Measurements from ENCODE around the gene B3GNT7.

Gene B3GNT7

DNA sequence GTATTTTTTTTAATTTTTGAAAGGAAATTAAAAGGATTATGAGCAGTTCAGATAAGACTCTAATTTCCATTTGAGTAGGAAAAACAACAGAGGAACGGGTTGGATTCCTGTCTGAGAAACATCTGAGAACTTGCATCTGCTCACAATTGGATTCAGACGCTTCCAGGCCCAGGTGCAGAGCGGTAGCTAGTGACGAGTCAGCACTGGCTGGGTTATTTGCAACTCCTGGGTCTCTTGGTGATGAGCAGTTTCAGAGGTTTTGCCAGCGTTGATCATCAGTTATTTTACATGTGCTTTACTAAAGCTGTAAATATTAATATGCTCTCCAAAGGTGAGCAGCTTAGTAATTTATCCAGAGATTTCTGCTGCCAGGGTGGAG, 39.1 kb upstream of the B3GNT7 start:
- DNase-seq = no peak
- H3K4me1 ChIP-seq (ENCODE audit: control insufficient read depth, insufficient read depth, low read length, poor library complexity, severe bottlenecking) = no peaks in the 10 kb centered on the region
- no peak overlapping the region for H3K27ac ChIP-seq (ENCODE audit: insufficient read depth, low read length, poor library complexity, severe bottlenecking)
- no peaks in the 10 kb centered on the region for H3K9me3 ChIP-seq (ENCODE audit: control insufficient read depth, low read length)
- H3K27me3 ChIP-seq (replicated peaks; ENCODE audit: control insufficient read depth, insufficient read depth, low read length, poor library complexity, severe bottlenecking) = no peaks in the 10 kb centered on the region
- H3K4me3 ChIP-seq (ENCODE audit: insufficient read depth, low read depth, low read length, poor library complexity, severe bottlenecking) = no peak overlapping the region
- no peaks in the 10 kb centered on the region for H3K36me3 ChIP-seq (ENCODE audit: control insufficient read depth, insufficient read depth, low read length)

DNA sequence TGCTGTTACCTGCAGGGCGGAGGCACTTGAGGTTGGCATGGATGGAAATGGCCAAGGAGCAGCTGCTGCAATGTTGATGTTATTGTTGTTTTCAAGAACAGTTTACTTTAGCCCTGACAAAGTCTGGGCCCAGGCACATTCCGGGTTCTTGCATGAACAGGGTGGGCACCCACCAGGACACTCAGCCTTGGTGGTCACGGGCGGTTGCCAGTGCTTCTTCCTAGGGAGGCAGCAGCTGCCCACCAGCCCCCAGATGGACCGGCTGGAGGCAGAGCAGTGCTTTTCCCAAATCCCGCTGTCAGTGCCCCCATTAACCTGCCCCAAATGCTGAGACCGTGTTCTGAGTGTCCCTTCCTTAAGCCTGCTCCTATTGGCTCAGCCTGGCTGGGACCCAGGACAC, 38.5 kb upstream of the B3GNT7 start:
- no peak for DNase-seq

DNA sequence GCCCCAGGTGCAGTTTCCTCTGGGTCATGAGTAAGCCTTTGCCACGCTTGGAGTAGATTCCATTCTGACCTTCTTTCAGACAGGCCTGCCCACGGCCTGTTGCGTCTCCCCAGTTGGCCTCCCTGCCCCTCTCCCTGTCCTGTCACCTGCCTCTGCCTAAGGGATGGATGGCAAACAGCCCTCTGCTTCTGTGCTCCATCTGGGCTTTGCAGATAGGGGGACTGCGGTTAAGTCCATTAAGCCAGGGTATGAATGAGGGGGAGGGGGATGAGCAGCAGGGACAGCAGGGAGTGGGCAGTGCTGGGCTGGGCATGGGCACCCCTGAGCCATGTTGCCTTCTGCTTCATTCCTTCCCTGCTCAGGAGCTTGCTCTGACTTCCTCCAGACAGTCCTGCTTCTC, 37.6 kb upstream of the B3GNT7 start:
- Histone ChIP-seq H3K4me1 (ENCODE audit: control insufficient read depth, insufficient read depth, low read length, poor library complexity, severe bottlenecking) (no peaks in the 10 kb centered on the region), H3K36me3 (ENCODE audit: control insufficient read depth, insufficient read depth, low read length) (no peaks in the 10 kb centered on the region), H3K4me3 (ENCODE audit: insufficient read depth, low read depth, low read length, poor library complexity, severe bottlenecking) (no peak overlapping the region), H3K9me3 (ENCODE audit: control insufficient read depth, low read length) (no peaks in the 10 kb centered on the region), H3K27me3 (replicated peaks; ENCODE audit: control insufficient read depth, insufficient read depth, low read length, poor library complexity, severe bottlenecking) (no peaks in the 10 kb centered on the region), H3K27ac (ENCODE audit: insufficient read depth, low read length, poor library complexity, severe bottlenecking) (no peak overlapping the region)
- DNase-seq = no peak

More for the DNA sequence above, 38.5 kb upstream of the B3GNT7 start:
- H3K4me1 ChIP-seq (ENCODE audit: control insufficient read depth, insufficient read depth, low read length, poor library complexity, severe bottlenecking) = no peaks in the 10 kb centered on the region
- H3K9me3 ChIP-seq (ENCODE audit: control insufficient read depth, low read length) = no peaks in the 10 kb centered on the region
- no peaks in the 10 kb centered on the region for H3K36me3 ChIP-seq (ENCODE audit: control insufficient read depth, insufficient read depth, low read length)
- no peak overlapping the region for H3K4me3 ChIP-seq (ENCODE audit: insufficient read depth, low read depth, low read length, poor library complexity, severe bottlenecking)
- H3K27me3 ChIP-seq (replicated peaks; ENCODE audit: control insufficient read depth, insufficient read depth, low read length, poor library complexity, severe bottlenecking) = no peaks in the 10 kb centered on the region
- no peak overlapping the region for H3K27ac ChIP-seq (ENCODE audit: insufficient read depth, low read length, poor library complexity, severe bottlenecking)

DNA sequence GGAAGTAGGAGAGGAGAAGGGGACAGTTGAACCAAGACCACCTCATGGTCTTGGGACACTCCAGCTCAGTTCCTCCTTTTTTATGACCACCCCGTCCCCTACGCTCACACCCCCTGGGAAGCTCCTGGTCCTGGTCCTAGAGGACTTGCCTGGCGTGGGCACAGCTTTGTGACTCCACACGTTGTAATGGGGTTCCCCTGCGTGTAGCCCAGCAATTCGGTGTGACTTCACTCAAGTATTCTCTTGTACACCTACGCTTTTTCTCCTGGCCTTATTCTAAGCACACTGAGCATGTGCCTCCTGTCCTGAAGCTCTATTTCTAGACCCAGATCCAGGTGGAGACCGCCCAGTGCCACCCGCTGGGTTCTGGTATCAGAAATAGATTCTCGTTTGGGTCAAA, 36.1 kb upstream of the B3GNT7 start:
- DNase-seq = no peak
- Histone ChIP-seq H3K9me3 (ENCODE audit: control insufficient read depth, low read length) (no peaks in the 10 kb centered on the region), H3K4me3 (ENCODE audit: insufficient read depth, low read depth, low read length, poor library complexity, severe bottlenecking) (no peak overlapping the region), H3K27ac (ENCODE audit: insufficient read depth, low read length, poor library complexity, severe bottlenecking) (no peak overlapping the region), H3K27me3 (replicated peaks; ENCODE audit: control insufficient read depth, insufficient read depth, low read length, poor library complexity, severe bottlenecking) (no peaks in the 10 kb centered on the region), H3K36me3 (ENCODE audit: control insufficient read depth, insufficient read depth, low read length) (no peaks in the 10 kb centered on the region), H3K4me1 (ENCODE audit: control insufficient read depth, insufficient read depth, low read length, poor library complexity, severe bottlenecking) (no peaks in the 10 kb centered on the region)

DNA sequence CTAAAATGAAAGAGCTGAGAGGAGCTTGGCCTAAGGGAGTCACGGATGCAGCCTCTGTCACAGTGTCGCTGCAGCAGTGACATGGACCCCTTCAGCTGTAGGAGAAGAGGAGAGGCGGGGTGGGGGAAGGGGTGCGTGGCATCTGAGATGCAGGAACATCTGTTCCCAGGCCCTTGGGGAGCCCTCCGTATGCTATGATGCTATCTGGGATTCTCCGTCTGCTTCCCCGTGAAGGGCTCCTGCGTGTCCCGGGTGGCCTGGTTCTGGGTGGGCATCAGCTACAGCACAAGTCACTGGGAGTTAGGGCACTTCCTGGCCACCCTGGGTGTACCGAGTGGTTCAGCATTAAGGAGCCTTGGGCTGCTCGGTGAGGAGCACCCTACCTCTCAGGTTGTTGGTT, 35.6 kb upstream of the B3GNT7 start:
- Histone ChIP-seq H3K4me3 (ENCODE audit: insufficient read depth, low read depth, low read length, poor library complexity, severe bottlenecking) (no peak overlapping the region), H3K27ac (ENCODE audit: insufficient read depth, low read length, poor library complexity, severe bottlenecking) (no peak overlapping the region), H3K4me1 (ENCODE audit: control insufficient read depth, insufficient read depth, low read length, poor library complexity, severe bottlenecking) (no peaks in the 10 kb centered on the region), H3K9me3 (ENCODE audit: control insufficient read depth, low read length) (no peaks in the 10 kb centered on the region), H3K36me3 (ENCODE audit: control insufficient read depth, insufficient read depth, low read length) (no peaks in the 10 kb centered on the region), H3K27me3 (replicated peaks; ENCODE audit: control insufficient read depth, insufficient read depth, low read length, poor library complexity, severe bottlenecking) (no peaks in the 10 kb centered on the region)
- DNase-seq = no peak

DNA sequence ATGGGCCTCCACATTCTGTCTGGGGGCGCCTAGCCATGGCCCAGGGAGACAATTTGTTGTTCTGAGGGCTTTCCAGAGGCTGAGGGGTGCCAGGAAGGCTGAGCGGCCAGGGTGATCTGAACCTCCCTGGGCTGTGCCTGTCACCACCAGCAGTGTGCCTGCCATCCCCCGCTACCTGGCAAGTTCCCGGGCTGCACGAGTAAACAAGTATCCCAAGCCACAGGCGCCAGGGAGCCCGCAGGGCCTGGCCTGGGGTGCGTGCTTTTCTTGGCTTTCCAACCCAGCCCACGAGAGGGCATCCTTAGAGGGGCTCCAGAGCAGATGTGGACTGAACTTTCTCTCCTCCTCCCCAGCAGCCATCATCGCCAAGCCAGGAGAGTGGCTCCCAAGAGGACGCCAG, 35.1 kb upstream of the B3GNT7 start:
- Histone ChIP-seq H3K9me3 (ENCODE audit: control insufficient read depth, low read length) (no peaks in the 10 kb centered on the region), H3K27ac (ENCODE audit: insufficient read depth, low read length, poor library complexity, severe bottlenecking) (no peak overlapping the region), H3K27me3 (replicated peaks; ENCODE audit: control insufficient read depth, insufficient read depth, low read length, poor library complexity, severe bottlenecking) (no peaks in the 10 kb centered on the region), H3K36me3 (ENCODE audit: control insufficient read depth, insufficient read depth, low read length) (no peaks in the 10 kb centered on the region), H3K4me1 (ENCODE audit: control insufficient read depth, insufficient read depth, low read length, poor library complexity, severe bottlenecking) (no peaks in the 10 kb centered on the region), H3K4me3 (ENCODE audit: insufficient read depth, low read depth, low read length, poor library complexity, severe bottlenecking) (no peak overlapping the region)
- no peak for DNase-seq

DNA sequence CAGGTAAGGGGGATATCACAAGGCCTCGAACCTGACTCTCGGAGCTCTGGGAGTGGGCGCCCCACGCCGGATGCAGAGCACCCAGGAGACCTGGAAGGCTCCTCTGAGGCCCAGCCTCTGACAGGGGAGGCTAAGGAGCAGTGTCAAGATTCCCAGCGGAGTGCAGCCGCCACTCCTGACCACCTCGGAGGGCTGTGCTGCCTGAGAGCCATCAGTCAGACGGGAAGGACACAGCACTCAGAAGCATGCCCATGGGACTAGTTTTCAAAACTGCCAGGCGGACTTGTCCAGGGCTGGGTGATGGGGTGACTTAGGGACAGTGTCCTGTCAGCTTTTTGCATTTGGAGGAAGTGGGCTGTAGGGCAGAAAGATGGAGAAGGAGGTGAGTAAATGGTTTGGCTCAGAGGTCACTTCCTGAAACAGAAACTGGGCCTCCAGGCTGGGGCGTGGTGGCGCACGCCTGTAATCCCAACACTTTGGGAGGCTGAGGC, 34.6 kb upstream of the B3GNT7 start:
- no peaks in the 10 kb centered on the region for H3K4me1 ChIP-seq (ENCODE audit: control insufficient read depth, insufficient read depth, low read length, poor library complexity, severe bottlenecking)
- DNase-seq = no peak
- H3K27me3 ChIP-seq (replicated peaks; ENCODE audit: control insufficient read depth, insufficient read depth, low read length, poor library complexity, severe bottlenecking) = no peaks in the 10 kb centered on the region
- no peaks in the 10 kb centered on the region for H3K36me3 ChIP-seq (ENCODE audit: control insufficient read depth, insufficient read depth, low read length)
- H3K9me3 ChIP-seq (ENCODE audit: control insufficient read depth, low read length) = no peaks in the 10 kb centered on the region
- H3K27ac ChIP-seq (ENCODE audit: insufficient read depth, low read length, poor library complexity, severe bottlenecking) = no peak overlapping the region
- no peak overlapping the region for H3K4me3 ChIP-seq (ENCODE audit: insufficient read depth, low read depth, low read length, poor library complexity, severe bottlenecking)

DNA sequence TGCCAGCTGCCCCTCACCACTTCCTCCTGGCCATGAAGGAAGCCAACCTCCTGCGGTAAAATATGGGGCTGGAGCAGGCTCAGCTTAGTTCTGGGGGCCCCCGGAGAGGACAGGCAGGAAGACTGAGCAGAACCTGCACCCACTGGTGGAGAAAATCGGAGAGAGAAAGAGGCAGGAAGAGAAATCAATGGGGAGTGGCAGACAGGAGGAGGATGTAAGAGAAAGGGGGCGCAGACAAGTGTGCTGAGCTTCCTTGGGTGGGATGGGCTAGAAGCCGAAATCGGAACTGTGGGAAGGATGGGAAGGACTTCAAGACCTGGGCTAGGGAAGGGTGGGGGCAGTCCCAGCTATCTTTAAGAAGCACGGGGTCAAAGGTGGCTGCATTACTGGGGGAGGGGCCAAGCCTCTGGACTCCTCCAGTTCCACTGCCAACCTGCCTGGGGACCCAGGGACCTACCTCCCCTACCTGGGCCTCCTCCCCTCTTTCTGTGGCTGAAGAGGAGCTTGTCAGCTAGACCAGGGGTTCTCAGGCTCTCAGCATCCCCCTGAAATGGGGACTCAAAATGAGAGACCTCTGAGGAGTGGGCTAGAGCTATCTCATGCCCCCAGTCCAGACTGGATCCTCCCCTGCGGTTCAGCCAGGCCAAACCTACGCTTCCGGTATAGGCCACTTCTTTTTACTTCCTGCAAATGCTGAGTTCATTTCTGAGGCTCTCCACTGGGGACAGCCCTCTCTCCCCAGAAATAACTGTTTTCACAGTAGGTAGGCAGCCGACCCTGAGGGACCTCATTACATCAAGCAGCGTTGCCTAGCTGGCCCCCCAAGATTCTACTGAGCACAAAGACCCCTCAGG, 33.6 kb upstream of the B3GNT7 start:
- H3K9me3 ChIP-seq (ENCODE audit: control insufficient read depth, low read length) = no peaks in the 10 kb centered on the region
- H3K36me3 ChIP-seq (ENCODE audit: control insufficient read depth, insufficient read depth, low read length) = no peaks in the 10 kb centered on the region
- H3K27ac ChIP-seq (ENCODE audit: insufficient read depth, low read length, poor library complexity, severe bottlenecking) = no peak overlapping the region
- H3K4me3 ChIP-seq (ENCODE audit: insufficient read depth, low read depth, low read length, poor library complexity, severe bottlenecking) = no peak overlapping the region
- no peaks in the 10 kb centered on the region for H3K4me1 ChIP-seq (ENCODE audit: control insufficient read depth, insufficient read depth, low read length, poor library complexity, severe bottlenecking)
- no peaks in the 10 kb centered on the region for H3K27me3 ChIP-seq (replicated peaks; ENCODE audit: control insufficient read depth, insufficient read depth, low read length, poor library complexity, severe bottlenecking)
- no peak for DNase-seq

DNA sequence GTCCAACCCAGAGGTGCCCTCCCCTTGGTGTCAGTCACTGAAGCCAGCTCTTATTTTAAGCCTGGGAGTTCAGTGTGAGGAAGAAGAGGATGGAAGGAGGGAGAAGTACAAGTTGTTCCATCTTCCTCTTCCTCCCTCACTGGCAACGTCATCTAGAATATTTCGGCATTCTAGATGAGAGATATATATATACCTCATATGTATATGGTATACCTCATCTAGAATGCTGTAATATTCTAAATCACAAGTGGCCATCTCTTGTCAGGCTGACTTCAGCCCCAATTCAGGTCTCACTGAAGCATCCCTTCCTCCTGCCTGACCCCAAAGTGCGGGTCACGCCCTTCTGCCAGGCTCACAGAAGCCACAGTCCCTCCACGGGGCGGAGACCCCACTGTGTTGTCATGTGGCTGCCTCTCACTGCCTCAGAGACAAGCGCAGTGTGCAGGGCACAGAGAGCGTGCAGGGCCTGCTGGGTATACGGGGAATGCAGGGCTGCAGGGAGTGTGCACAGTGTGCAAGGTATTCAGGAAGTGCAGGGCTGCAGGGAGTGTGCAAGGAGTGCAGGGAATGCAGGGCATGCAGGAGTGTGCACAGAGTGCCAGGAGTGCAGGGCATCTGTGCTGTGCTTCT, 32.8 kb upstream of the B3GNT7 start:
- Histone ChIP-seq H3K9me3 (ENCODE audit: control insufficient read depth, low read length) (no peaks in the 10 kb centered on the region), H3K4me1 (ENCODE audit: control insufficient read depth, insufficient read depth, low read length, poor library complexity, severe bottlenecking) (no peaks in the 10 kb centered on the region), H3K27me3 (replicated peaks; ENCODE audit: control insufficient read depth, insufficient read depth, low read length, poor library complexity, severe bottlenecking) (no peaks in the 10 kb centered on the region), H3K27ac (ENCODE audit: insufficient read depth, low read length, poor library complexity, severe bottlenecking) (no peak overlapping the region), H3K4me3 (ENCODE audit: insufficient read depth, low read depth, low read length, poor library complexity, severe bottlenecking) (no peak overlapping the region), H3K36me3 (ENCODE audit: control insufficient read depth, insufficient read depth, low read length) (no peaks in the 10 kb centered on the region)
- DNase-seq = no peak

DNA sequence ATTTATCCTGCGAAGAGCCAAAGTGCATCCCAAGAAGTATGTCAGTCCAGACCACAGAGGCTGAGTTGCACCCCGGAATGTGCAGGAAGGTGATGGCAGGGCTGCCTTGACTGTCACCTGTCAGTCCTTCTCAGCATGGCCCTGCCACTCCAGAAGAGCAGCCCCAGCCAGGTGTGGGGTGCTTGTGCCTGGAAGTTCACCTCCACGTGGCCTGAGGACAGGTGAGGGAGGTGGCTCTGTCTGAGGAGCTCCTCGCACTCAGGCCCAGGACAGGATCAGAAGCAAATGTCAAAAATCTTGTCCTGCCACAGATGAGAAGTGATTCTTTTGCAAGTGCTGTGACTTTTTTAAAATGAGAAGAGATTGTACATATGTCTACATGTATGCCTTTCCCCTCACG, 31.4 kb upstream of the B3GNT7 start:
- DNase-seq = no peak
- Histone ChIP-seq H3K36me3 (ENCODE audit: control insufficient read depth, insufficient read depth, low read length) (no peaks in the 10 kb centered on the region), H3K4me1 (ENCODE audit: control insufficient read depth, insufficient read depth, low read length, poor library complexity, severe bottlenecking) (no peaks in the 10 kb centered on the region), H3K27me3 (replicated peaks; ENCODE audit: control insufficient read depth, insufficient read depth, low read length, poor library complexity, severe bottlenecking) (no peaks in the 10 kb centered on the region), H3K9me3 (ENCODE audit: control insufficient read depth, low read length) (no peaks in the 10 kb centered on the region), H3K27ac (ENCODE audit: insufficient read depth, low read length, poor library complexity, severe bottlenecking) (no peak overlapping the region), H3K4me3 (ENCODE audit: insufficient read depth, low read depth, low read length, poor library complexity, severe bottlenecking) (no peak overlapping the region)
